Measurements from ENCODE around the gene SCAANT1.
A peak's percentile ranks its signal among the peaks of the same experiment; 100 is the strongest.

SCAANT1 gene

GRCh38 chr3:63911873-63912767, at the start of gene SCAANT1:
Gene SCAANT1 (minus strand): TSS chr3:63912383.
- DNase-seq (ENCODE audit: low read depth, low spot score) = no peak
- ChIA-PET CTCF (interaction anchor here (0.9 to 1.8 kb wide), 2 partner anchors 17 to 562 kb away, joined by 3 to 4 read pairs; no protein-coding TSS in a partner anchor), POLR2A (interaction anchor here (0.6 to 1.4 kb wide), 10 partner anchors 9 to 332 kb away, joined by 3 to 7 read pairs (median 4); partner anchors contain the start of genes ATXN7 and THOC7)
- TF ChIP-seq CTCF (IDR thresholded peaks at IDR 0.05; ENCODE audit: insufficient read depth, low read length, missing control alignments) = no peak
- peak within 1 kb of the TSS; percentile 72 for H3K4me3 ChIP-seq (ENCODE audit: low read depth, low read length)

- no peak overlapping the region for H3K4me3 ChIP-seq (ENCODE audit: low read depth, low read length)
- POLR2A ChIA-PET = no interaction called here
- DNase-seq (ENCODE audit: low read depth, low spot score) = no peak
- TF ChIP-seq CTCF (IDR thresholded peaks at IDR 0.05; ENCODE audit: insufficient read depth, low read length, missing control alignments) = peak; percentile 39
- CTCF ChIA-PET = interaction anchor here (0.9 to 6.3 kb wide), 17 partner anchors 9 to 522 kb away, joined by 3 to 90 read pairs (median 6); no protein-coding TSS in a partner anchor
Measured at GRCh38 chr3:63961891-63962290, 49.7 kb upstream of the SCAANT1 start.

GRCh38 chr3:63960048-63960711, 48.0 kb upstream of the SCAANT1 start:
- no peak overlapping the region for H3K4me3 ChIP-seq (ENCODE audit: low read depth, low read length)
- no peak for TF ChIP-seq CTCF (IDR thresholded peaks at IDR 0.05; ENCODE audit: insufficient read depth, low read length, missing control alignments)
- CTCF ChIA-PET = interaction anchor here (0.9 to 6.3 kb wide), 7 partner anchors 9 to 52 kb away, joined by 4 to 90 read pairs (median 15); no protein-coding TSS in a partner anchor
- POLR2A ChIA-PET = no interaction called here
- DNase-seq (ENCODE audit: low read depth, low spot score) = no peak

- ChIA-PET POLR2A (no interaction called here), CTCF (interaction anchor here (1.1 to 4.2 kb wide), 5 partner anchors 9 to 39 kb away, joined by 3 to 16 read pairs (median 8); no protein-coding TSS in a partner anchor)
- no peak overlapping the region for H3K4me3 ChIP-seq (ENCODE audit: low read depth, low read length)
- TF ChIP-seq CTCF (IDR thresholded peaks at IDR 0.05; ENCODE audit: insufficient read depth, low read length, missing control alignments) = no peak
- no peak for DNase-seq (ENCODE audit: low read depth, low spot score)
Measured at GRCh38 chr3:63959146-63959545, 47.0 kb upstream of the SCAANT1 start.

GRCh38 chr3:63955830-63956545, 43.8 kb upstream of the SCAANT1 start:
- no peak for DNase-seq (ENCODE audit: low read depth, low spot score)
- CTCF ChIA-PET = interaction anchor here (0.9 kb wide), 1 partner anchor 9 kb away, joined by 5 read pairs; no protein-coding TSS in a partner anchor
- POLR2A ChIA-PET = no interaction called here

More at GRCh38 chr3:63955830-63956545, 43.8 kb upstream of the SCAANT1 start:
- no peak overlapping the region for H3K4me3 ChIP-seq (ENCODE audit: low read depth, low read length)
- TF ChIP-seq CTCF (IDR thresholded peaks at IDR 0.05; ENCODE audit: insufficient read depth, low read length, missing control alignments) = no peak

Measured in AG04449 (cell line).